T-helper 1 cell treated with Interleukin-12 subunit alpha and Interleukin-12 subunit beta and Interleukin-4 antibody, amounts not matched to agents 30 ng/mL and 1 ng/mL, for 36 hours (primary cell): ENCODE results near the gene WDHD1. TPM values are rescaled to one million over a fixed set of nuclear protein-coding genes. Genes with fewer than 3 reads are reported as not detected.
"Not testable (repeated sequence)": the region's sequence is repeated elsewhere in the genome, so short reads cannot be mapped to it uniquely, and the experiment has no call there.

Experiments
- intact Hi-C: fragments of 100-400 bp; cut with micrococcal nuclease; formaldehyde crosslinking; loops from one replicate; pipeline ENCODE4 v1.15.1; 2024
- total RNA-seq: library from RNA; stranded (reverse); gene quantifications from 2 replicates; pipeline ENCODE4 v1.2.3, GENCODE V29; 2022

The WDHD1 gene
- total RNA-seq, 1 donor from 2014 or later = 30.5 TPM

DNA sequence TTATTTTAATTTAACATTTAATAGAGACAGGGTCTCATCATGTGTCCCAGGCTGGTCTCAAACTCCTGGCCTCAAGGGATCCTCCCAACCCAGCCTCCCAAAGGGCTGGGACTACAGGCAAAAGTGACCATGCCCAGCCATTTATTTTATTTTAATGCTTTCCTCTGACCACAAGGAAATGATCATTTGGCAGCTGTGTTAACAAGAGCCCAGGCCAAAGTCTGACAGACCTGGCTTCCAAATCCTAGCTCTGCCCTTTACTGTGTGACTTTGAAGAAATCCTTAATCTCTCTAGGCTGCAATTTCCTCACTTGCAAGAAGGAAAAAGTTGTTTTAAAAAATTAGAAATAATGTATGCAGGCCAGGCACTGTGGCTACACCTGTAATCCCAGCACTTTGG, 107.6 kb downstream of the WDHD1 start:
- intact Hi-C loops = no loop called here

DNA sequence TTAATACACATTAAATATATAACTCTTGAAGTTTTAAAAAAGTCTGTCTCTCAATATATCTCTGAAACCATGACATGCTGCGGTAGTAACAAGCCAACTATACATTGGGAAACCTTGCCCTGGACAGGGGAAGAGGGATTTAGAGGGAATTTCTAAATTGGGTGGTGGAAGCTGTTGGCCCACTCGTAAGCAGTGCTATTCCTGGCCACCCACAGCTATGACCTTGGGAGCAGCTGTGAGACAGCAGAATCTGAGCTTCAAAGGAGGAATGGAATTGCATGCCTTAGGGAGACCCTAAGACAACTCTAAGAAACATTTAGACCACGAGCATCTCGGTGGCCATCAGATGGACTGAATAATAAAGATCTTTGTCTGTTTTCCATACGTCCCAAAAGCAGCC, 108.5 kb downstream of the WDHD1 start:
- intact Hi-C loops = no loop called here

DNA sequence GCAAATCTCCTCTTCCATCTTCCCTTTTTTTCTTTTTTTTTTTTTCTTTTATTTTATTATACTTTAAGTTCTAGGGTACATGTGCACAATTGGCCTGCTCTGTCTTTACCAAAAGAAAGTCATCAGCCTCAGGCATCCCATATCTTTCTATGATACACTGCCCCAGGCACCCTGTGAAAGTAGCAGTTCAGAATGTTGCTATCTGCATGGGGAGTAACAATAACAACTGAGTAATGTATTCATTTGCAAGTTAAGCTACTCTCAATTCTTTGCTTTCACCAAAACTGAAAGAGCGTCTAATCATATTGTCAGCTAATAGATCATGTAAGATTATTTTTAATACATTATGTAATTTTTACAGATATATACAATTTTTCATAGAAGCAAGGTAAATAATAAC, 110.8 kb downstream of the WDHD1 start:
- intact Hi-C loops = no loop called here

DNA sequence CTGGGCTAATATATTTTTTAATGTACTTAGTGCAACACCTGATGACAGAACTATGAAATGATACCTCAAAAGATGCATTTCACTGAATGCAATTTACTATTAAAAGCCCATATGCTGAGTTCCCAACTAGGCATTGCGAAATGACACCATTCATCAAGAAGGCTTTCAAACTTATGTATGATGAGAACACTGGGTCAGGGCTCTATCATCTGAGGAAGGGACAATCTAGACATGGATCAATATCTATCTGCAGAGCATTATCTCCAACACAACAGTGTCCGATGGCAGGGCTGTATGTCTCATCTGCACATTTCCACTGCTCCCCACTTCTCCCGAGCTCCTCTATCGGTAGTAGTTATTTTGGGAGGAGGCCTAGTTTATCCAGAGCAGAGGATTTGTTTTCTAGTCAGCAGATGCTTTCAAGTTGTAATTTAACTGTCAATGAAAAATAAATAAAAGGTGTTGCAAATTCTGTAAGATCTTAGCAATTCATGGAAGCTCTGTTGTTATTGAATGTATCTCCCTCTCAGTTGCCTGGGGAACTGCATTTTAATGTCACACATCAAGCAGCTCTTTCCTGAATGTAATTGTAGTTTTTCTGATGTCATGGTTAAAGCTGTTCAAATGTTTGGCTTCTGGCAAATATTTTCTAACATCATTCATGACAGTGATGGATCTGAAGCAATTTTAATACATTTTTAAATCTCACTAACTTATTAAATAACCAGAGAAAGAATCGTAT, 116.9 kb downstream of the WDHD1 start:
- intact Hi-C loops = loop anchor here (1.0 to 10.0 kb wide), 3 partner anchors 8 to 675 kb away; partner anchors contain the start of genes FBXO34, GCH1 and KTN1

DNA sequence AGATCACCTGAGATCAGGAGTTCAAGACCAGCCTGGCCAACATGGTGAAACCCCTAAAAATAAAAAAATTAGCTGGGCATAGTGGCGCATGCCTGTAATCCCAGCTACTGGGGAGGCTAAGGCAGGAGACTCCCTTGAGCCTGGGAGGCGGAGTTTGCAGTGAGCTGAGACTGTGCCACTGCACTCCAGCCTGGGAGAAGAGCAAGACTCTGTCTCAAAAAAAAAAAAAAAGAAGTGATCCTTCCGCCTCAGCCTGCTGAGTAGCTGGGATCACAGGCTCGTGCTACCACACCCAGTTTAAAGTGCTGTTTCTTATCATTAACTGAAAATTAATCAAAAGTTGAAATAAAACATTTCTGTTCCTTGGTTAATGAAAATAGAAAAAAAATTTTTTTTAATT, 117.9 kb downstream of the WDHD1 start:
- intact Hi-C loops = loop anchor here (1.0 to 10.0 kb wide), 4 partner anchors 28 to 676 kb away; partner anchors contain the start of genes FBXO34 and KTN1

GRCh38 chr14:54908190-54908589, 118.7 kb downstream of the WDHD1 start:
- intact Hi-C loops = loop anchor here (1.0 to 10.0 kb wide), 4 partner anchors 27 to 677 kb away; partner anchors contain the start of genes FBXO34 and KTN1

GRCh38 chr14:54906075-54906474, 120.8 kb downstream of the WDHD1 start:
- intact Hi-C loops = loop anchor here (10.0 kb wide), 2 partner anchors 369 to 679 kb away; partner anchors contain the start of genes FBXO34 and KTN1

- intact Hi-C loops = loop anchor here (1.0 to 10.0 kb wide), 15 partner anchors 8 to 682 kb away; partner anchors contain the start of genes CGRRF1, DLGAP5, FBXO34 and GMFB
These were observed 124.1 kb downstream of the WDHD1 start, which contains the start of gene GCH1 for GRCh38 chr14:54902521-54903420. Gene GCH1, minus strand, starts transcription at chr14:54902826. Its CDS starts 163 bp downstream, at chr14:54902663.

DNA sequence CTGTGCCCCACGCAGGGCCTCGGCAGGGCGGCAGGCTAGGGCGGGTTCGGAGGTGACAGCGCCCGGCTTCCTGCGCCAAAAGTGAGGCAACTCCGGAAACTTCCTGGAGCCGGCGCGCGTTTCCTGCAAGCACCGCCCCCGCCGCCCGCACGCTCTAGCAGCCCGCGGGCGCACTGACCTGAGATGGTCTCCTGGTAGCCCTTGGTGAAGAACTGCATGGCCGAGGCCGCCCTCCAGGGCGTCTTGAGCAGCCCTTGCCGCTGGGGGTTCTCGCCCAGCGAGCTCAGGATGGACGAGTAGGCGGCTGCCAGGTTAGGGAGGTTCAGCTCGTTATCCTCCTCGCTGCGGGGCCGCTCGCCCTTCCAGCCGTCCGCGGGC, 124.8 kb downstream of the WDHD1 start:
- intact Hi-C loops = loop anchor here (1.0 to 10.0 kb wide), 13 partner anchors 8 to 683 kb away; partner anchors contain the start of genes CGRRF1, DLGAP5, FBXO34 and GMFB

GRCh38 chr14:54901380-54902142, 125.3 kb downstream of the WDHD1 start:
- intact Hi-C loops = loop anchor here (1.0 to 10.0 kb wide), 16 partner anchors 8 to 683 kb away; partner anchors contain the start of genes CGRRF1, CNIH1, DLGAP5 and FBXO34

DNA sequence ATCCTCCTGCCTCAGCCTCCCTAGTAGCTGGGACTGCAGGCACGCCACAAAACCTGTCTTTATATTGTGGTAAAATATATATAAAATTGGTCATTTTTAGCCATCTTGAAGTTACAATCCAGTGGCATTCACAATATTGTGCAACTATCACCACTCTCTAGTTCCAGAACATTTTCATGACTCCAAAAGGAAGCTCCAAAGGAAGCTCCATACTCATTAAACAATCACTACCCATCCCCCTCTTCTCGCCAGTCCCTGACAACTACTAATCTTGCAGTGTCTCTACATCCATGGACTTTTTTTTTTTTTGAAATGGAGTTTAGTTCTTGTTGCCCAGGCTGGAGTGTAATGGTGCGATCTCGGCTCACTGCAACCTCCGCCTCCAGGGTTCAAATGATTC, 127.3 kb downstream of the WDHD1 start:
- intact Hi-C loops = no loop called here

DNA sequence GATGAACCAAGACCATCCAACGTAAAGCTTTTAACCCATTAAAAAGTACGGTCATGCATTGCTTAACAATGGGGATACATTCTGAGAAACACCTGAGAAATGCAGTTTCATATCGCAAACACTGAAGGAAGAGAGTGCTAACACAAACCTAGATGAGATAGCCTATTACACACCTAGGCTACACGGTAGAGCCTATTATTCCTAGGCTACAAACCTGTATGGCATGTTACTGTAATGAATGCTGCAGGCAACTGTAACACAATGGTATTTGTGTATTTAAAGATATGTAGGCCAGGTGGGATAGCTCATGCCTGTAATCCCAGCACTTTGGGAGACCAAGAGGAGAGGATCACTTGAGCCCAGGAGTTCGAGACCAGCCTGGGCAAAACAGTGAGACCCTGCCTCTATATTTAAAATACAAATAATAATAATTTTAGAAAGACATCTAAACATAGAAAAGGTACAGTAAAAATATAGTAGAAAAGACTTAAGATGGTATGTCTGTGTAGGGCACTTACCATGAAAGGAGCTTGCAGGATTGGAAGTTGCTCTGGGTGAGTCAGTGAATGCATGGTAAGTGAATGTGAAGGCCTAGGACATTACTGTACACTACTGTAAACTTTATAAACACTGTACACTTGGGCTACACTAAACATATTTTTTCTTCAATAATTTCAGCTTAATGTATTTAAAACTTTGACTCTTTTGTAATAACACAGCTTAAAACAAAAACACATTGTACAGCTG, 128.9 kb downstream of the WDHD1 start:
- intact Hi-C loops = not testable (repeated sequence)

- intact Hi-C loops = no loop called here
These were observed 131.2 kb downstream of the WDHD1 start for GRCh38 chr14:54895683-54896082.

- intact Hi-C loops = no loop called here
These were observed 131.9 kb downstream of the WDHD1 start for GRCh38 chr14:54894995-54895394.

GRCh38 chr14:54893151-54893760, 133.6 kb downstream of the WDHD1 start:
- intact Hi-C loops = loop anchor here (1.0 to 2.0 kb wide), 3 partner anchors 8 to 328 kb away; no protein-coding TSS in a partner anchor

GRCh38 chr14:54891471-54892245, 135.2 kb downstream of the WDHD1 start:
- intact Hi-C loops = loop anchor here (2.0 kb wide), 1 partner anchor 327 kb away; no protein-coding TSS in a partner anchor

DNA sequence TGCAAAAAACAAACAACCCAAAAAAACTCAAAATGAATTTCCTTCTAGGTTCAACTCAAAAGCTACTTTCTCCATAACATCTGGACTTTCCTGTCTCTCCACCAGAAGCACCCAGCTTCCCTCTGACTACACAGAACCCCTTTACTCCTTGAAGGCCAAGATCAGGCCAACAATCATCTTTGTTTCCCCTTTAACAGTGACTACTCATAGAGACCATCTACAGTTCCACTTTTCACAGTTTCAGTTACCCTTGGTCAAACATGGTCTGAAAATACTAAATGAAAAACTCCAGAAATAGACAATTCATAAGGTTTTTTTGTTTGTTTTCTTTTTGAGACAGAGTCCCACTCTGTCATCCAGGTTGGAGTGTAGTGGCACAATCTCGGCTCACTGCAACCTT, 136.1 kb downstream of the WDHD1 start:
- intact Hi-C loops = no loop called here

DNA sequence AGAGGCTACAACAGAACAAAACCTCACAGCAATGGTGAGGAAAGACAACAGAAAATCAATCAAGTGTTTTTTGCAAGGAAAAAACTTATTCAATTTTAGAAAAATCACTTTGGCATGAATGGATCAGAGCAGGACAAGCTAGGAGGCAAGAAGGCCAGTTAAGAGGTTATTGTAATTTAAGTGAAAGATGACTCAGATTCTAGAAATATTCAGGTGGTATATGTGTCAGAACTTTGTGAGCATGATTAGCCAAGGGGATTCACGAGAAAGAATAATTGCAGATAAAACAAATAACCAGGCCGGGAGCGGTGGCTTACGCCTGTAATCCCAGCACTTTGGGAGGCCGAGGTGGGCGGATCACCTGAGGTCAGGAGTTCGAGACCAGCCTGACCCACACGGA, 137.0 kb downstream of the WDHD1 start:
- intact Hi-C loops = no loop called here
